Measurements from ENCODE around the gene PICK1.

PICK1 gene

GRCh38 chr22:38056969-38057891, at the start of gene PICK1:
Gene PICK1 (plus strand): TSS chr22:38057404. CDS start chr22:38057810, 406 bp downstream.
- peak; percentile 68 for DNase-seq

GRCh38 chr22:38009000-38009806, 48.0 kb upstream of the PICK1 start:
- DNase-seq: no peak

GRCh38 chr22:38012604-38013072, 44.6 kb upstream of the PICK1 start:
- no peak for DNase-seq

- no peak for DNase-seq
These were observed 43.1 kb upstream of the PICK1 start for GRCh38 chr22:38014083-38014482.

- no peak for DNase-seq
These were observed 40.7 kb upstream of the PICK1 start for GRCh38 chr22:38016182-38017151.

- no peak for DNase-seq
These were observed 39.8 kb upstream of the PICK1 start for GRCh38 chr22:38017272-38017920.

GRCh38 chr22:38017939-38018885, 39.0 kb upstream of the PICK1 start:
- no peak for DNase-seq

GRCh38 chr22:38018938-38019827, 38.0 kb upstream of the PICK1 start:
- DNase-seq: no peak

GRCh38 chr22:38021206-38021605, 36.0 kb upstream of the PICK1 start:
- no peak for DNase-seq

GRCh38 chr22:38023045-38023444, 34.2 kb upstream of the PICK1 start:
- DNase-seq: no peak

- no peak for DNase-seq
These were observed 31.7 kb upstream of the PICK1 start for GRCh38 chr22:38025514-38025913.

GRCh38 chr22:38026130-38027111, 30.8 kb upstream of the PICK1 start:
- no peak for DNase-seq

GRCh38 chr22:38027487-38027886, 29.7 kb upstream of the PICK1 start:
- DNase-seq: no peak

GRCh38 chr22:38028344-38029130, 28.7 kb upstream of the PICK1 start:
- DNase-seq: no peak

GRCh38 chr22:38029370-38029769, 27.8 kb upstream of the PICK1 start:
- no peak for DNase-seq

- DNase-seq: no peak
These were observed 27.3 kb upstream of the PICK1 start for GRCh38 chr22:38029901-38030300.

GRCh38 chr22:38030311-38031133, 26.7 kb upstream of the PICK1 start:
- no peak for DNase-seq
